ENCODE data around the gene SAMD9.
"Not testable (repeated sequence)": the region's sequence is repeated elsewhere in the genome, so short reads cannot be mapped to it uniquely, and the experiment has no call there.

Gene SAMD9

GRCh38 chr7:93117852-93118530, at the start of gene SAMD9:
SAMD9 (minus strand) TSS chr7:93117979; CDS start chr7:93106097, 11,882 bp downstream.
- peak; percentile 85 for FAIRE-seq

DNA sequence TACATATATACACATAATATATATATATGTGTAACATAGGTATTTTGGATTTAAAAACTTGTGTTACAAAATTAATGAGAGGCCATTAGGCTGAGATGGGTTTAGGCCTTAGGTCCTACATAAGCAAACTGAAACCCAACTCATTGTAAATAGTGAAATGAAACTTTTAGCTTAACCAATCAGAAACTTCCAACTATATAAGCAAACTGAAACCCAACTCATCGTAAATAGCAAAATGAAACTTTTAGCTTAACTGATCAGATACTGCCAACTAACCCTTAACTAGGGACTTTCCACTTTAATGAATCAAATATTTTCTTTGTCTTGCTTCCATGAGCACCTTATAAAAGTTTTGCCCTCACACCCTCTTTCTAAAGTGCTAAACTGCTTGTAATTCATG, 47.7 kb upstream of the SAMD9 start:
- no peak for FAIRE-seq

GRCh38 chr7:93164766-93165165, 47.0 kb upstream of the SAMD9 start:
- peak; percentile 13 for FAIRE-seq

GRCh38 chr7:93161181-93161762, 43.5 kb upstream of the SAMD9 start:
- no peak for FAIRE-seq

- no peak for FAIRE-seq
Measured at GRCh38 chr7:93160410-93160809, 42.6 kb upstream of the SAMD9 start.

DNA sequence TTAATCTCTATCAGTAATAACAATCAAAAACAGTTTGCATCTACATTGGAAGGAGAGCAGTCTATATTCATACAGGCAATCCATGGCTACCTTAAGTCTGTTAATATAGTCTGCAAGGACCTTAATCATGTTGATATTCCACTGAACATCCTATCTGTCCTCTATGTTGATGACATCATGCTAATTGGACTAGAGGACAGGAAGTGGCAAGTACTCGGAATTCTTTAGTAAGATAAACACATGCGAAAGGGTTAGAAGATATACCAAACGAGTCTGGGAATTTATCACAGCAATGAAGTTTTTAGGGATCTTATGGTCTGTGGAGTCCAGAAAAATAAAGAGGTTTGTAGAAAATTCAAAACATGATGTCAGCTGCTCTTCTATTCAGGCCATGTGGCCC, 41.7 kb upstream of the SAMD9 start:
- no peak for FAIRE-seq

GRCh38 chr7:93156884-93157283, 39.1 kb upstream of the SAMD9 start:
- FAIRE-seq = no peak

DNA sequence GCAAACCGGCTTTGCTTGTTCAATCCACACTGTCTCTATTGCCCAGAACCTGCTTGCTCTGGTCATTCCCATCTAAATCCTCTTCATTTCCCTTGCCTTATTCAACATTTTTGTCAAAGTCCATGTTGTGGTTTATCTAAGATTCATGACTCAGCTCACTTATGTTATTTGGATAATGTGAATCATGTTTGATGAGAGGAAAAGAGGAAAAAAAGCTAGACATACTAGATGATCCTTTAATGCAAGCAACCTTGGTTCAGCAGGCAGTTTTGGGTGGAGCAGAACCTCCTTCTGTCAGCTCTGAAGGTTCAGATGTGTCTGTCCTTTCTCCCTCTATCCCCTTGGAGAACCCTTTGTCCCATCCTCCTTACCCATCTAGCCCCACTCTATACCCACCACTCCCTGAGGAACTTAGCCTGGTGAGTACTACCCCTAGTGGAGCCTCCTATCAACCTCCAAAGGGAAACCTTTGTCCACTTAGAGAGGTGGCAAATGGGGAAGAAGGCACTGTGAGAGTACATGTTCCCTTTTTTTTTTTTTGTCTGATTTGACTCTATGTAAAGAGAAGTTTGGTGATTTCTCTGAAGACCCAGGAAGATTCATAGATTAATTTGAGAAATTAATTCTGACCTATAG, 32.5 kb upstream of the SAMD9 start:
- FAIRE-seq = no peak

GRCh38 chr7:93148727-93149126, 30.9 kb upstream of the SAMD9 start:
- FAIRE-seq = no peak

- FAIRE-seq = no peak
Measured at GRCh38 chr7:93148144-93148543, 30.4 kb upstream of the SAMD9 start, which contains the start of gene SAMD9L. SAMD9L (minus strand) TSS chr7:93148385; CDS start chr7:93135971, 12,414 bp downstream.

DNA sequence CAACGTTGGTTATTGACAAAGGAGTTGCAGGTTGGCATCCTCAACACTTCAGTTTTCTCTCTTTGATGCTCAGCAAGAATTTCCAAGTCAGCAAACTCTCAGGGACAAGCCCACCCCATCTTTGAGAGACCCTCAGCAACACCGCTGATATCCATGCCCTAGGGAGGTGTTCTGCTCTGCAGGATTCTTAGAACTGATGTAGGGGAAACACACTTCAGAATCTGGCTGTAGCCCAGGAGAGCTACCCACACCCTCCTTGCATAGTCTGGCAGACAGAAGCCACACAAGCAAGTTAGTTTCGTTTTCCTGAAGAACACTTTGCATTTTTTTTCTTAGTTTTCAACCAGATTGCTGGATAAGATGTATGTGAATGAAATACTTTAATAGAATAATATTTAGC, 29.6 kb upstream of the SAMD9 start:
- FAIRE-seq = no peak

DNA sequence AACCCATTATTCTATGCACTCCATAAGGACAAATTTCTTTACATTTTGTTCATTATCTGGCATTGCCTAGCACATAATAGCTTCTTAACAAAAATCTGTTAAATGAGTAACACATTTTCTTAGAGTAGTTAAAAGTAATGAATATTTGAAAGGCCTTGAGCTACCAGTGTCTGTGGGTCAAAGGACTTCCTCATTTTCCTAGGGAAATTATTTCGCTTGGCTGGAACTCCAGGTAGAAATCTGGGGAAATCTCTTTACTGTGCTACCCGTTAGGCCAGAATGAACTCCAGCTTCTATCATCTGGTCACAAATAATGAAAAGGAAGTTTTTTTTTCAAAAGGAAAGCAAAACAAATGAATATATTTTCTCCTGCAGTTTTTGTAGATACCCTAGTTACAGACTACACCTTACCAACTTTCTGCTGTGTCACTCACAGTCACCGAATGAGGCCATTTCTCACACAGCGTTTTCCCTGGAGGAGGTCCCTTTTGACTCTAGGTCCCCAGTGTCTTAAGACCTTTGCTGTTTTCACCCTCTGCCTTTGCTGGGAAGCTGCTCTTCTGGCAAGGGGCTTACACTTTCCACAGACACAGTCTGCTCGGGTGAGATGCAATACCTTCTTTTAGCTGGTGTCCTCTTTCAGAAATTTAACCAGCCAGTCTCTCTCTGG, 28.8 kb upstream of the SAMD9 start:
- no peak for FAIRE-seq

- no peak for FAIRE-seq
Measured at GRCh38 chr7:93146036-93146435, 28.3 kb upstream of the SAMD9 start.

DNA sequence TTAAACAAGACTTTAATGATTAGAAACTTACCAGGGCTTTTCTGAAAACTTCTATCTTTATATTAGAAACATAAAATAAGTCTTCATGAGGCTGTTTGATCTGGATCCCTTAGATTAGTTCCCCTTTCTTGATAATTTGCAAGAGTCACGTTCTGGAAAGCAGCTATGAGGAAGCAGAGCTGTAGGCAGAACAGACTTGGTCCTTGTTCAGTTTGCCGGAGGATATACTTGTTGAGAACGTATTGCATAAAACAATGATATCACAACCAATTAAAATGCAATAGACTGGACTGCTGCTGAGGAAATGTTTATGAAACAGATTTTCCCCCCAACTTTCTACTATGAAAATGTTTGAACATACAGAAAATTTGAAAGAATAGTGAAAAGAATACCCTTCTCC, 27.6 kb upstream of the SAMD9 start:
- no peak for FAIRE-seq

- FAIRE-seq = no peak
Measured at GRCh38 chr7:93142127-93142526, 24.3 kb upstream of the SAMD9 start.

- FAIRE-seq = no peak
Measured at GRCh38 chr7:93140582-93141191, 22.9 kb upstream of the SAMD9 start.

GRCh38 chr7:93138576-93138975, 20.8 kb upstream of the SAMD9 start:
- no peak for FAIRE-seq

GRCh38 chr7:93133005-93133404, 15.2 kb upstream of the SAMD9 start:
- no peak for FAIRE-seq

GRCh38 chr7:93132216-93132615, 14.4 kb upstream of the SAMD9 start:
- no peak for FAIRE-seq

DNA sequence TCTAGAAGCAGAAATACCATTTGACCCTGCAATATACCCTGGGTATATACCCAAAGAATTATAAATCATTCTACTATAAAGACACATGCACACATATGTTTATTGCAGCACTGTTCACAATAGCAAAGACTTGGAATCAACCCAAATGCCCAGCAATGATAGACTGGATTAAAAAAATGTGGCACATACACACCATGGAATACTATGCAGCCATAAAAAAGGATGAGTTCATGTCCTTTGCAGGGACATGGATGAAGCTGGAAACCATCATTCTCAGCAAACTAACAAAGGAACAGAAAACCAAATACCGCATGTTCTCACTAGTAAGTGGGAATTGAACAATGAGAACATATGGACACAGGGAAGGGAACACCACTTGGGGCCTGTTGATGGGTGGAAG, 9.2 kb upstream of the SAMD9 start:
- not testable (repeated sequence) for FAIRE-seq

DNA sequence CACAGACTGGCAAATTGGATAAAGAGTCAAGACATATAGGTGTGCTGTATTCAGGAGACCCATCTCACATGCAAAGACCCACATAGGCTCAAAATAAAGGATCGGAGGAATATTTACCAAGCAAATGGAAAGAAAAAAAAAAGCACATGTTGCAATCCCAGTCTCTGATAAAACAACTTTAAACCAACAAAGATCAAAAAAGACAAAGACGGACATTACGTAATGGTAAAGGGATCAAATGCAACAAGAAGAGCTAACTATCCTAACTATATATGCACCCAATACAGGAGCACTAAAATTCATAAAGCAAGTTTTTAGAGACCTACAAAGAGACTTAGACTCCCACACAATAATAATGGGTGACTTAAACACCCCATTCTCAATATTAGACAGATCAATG, 5.8 kb upstream of the SAMD9 start:
- not testable (repeated sequence) for FAIRE-seq

DNA sequence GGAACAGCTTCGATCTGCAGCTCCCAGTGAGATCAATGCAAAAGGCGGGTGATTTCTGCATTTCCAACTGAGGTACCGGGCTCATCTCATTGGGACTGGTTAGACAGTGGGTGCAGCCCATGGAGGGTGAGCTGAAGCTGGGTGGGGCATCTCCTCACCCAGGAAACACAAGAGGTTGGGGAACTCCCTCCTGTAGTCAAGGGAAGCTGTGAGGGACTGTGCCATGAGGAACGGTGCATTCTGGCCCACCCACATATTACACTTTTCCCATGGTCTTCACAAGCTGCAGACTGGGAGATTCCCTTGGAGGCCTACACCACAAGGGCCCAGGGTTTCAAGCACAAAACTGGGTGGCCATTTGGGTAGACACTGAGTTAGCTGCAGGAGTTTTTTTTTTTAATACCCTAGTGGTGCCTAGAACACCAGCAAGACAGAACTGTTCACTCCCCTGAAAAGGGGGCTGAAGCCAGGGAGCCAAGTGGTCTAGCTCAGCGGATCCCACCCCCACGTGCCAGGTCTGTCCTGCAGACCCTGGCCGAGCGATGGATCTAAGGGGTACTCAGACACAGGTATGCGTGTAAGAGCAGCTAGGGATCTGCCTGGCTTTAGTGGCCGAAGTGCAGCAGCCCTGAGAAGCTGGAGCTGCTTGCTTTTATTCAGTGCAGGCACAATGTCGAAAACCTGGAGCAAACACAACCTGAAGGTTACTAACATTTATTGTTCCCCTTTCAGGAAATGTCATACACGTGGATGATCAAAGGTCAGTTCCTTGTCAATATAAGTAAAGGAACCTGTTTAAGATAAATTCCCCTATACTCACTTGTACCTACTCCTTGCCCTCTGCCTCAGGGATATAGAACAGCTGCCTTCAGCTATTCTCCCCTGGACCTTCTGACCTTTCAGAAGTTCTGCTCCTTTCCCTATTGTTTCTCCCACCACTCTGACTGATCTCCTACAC, 3.1 kb upstream of the SAMD9 start:
- no peak for FAIRE-seq

Data from islet of Langerhans (tissue), 1 donor.